H1 (cell line): ENCODE results near the gene SKAP1. TPM values are rescaled to one million over a fixed set of nuclear protein-coding genes. Genes with fewer than 3 reads are reported as not detected.

Source experiments
- CTCF ChIA-PET: fragments of 300-600 bp; sonication (Branson Sonifier 250); formaldehyde crosslinking; loops from one replicate; lab custom pipeline; 2021; ENCODE audit not compliant: partially characterized antibody; lab: Charles Lee
- POLR2A ChIA-PET: fragments of 300-600 bp; sonication (Branson Sonifier 250); formaldehyde crosslinking; loops from one replicate; lab custom pipeline; 2021; ENCODE audit warnings: inconsistent platforms; ENCODE audit not compliant: partially characterized antibody; lab: Charles Lee
- DNase-seq, 2 experiments: peaks; one replicate each; pipeline versions ENCODE4 v3.0.0 to v3.0.0-alpha.2; 2010 to 2022; ENCODE audit warnings: low spot score in 2 of 2, low read depth in 1 of 2, mixed read lengths in 1 of 2
- FAIRE-seq: peaks from 2 replicates; lab custom pipeline; 2011; peaks lifted over from hg19 to GRCh38; lab: Jason Lieb, UNC
- H2AFZ ChIP-seq: 2 replicates; pipeline ENCODE4 v1.8.1; 2012; ENCODE audit warnings: low read length, inconsistent platforms
- H2AK5ac ChIP-seq: 2 replicates; pipeline ENCODE4 v1.6.1; 2013; ENCODE audit warnings: low read depth, low read length
- H2BK120ac ChIP-seq: replicated peaks from 2 replicates; pipeline ENCODE3; 2013; ENCODE audit warnings: low read depth, low read length, inconsistent platforms
- H2BK12ac ChIP-seq: 2 replicates; pipeline ENCODE4 v1.6.1; 2013; ENCODE audit warnings: low read depth, low read length
- H2BK15ac ChIP-seq: 2 replicates; pipeline ENCODE4 v1.6.1; 2013; ENCODE audit warnings: low read length
- H2BK20ac ChIP-seq: 2 replicates; pipeline ENCODE4 v1.6.1; 2013; ENCODE audit warnings: low read length
- H2BK5ac ChIP-seq: 2 replicates; pipeline ENCODE4 v1.6.1; 2013; ENCODE audit warnings: low read depth, low read length
- H3K14ac ChIP-seq: 2 replicates; pipeline ENCODE4 v1.6.1; 2013; ENCODE audit warnings: inconsistent platforms; ENCODE audit not compliant: insufficient read length
- H3K18ac ChIP-seq: 2 replicates; pipeline ENCODE4 v1.6.1; 2013; ENCODE audit warnings: low read length; ENCODE audit errors: extremely low read depth
- H3K23ac ChIP-seq: 2 replicates; pipeline ENCODE4 v1.6.1; 2013; ENCODE audit warnings: inconsistent platforms; ENCODE audit not compliant: insufficient read length
- H3K23me2 ChIP-seq: 2 replicates; pipeline ENCODE4 v1.6.1; 2013; ENCODE audit warnings: low read depth, low read length
- H3K27ac ChIP-seq: 2 replicates; pipeline ENCODE4 v1.6.1; 2011; ENCODE audit warnings: low read depth, low read length, inconsistent platforms
- H3K27me3 ChIP-seq, 4 experiments: replicated peaks in 1 of 4; 1 replicate in 1 of 4; 2 replicates in 3 of 4; pipeline versions ENCODE4 v1.6.1 to v1.8.1; 2011 to 2013; ENCODE audit warnings: low read length in 3 of 4, mild to moderate bottlenecking in 3 of 4, inconsistent platforms in 2 of 4, mixed read lengths in 2 of 4, moderate library complexity in 1 of 4; ENCODE audit not compliant: control insufficient read depth in 3 of 4, insufficient read depth in 3 of 4; ENCODE audit errors: extremely low read depth in 1 of 4
- H3K36me3 ChIP-seq, 4 experiments: 2 replicates each; pipeline versions ENCODE4 v1.6.1 to v1.8.1; 2011 to 2013; ENCODE audit warnings: mild to moderate bottlenecking in 4 of 4, low read length in 3 of 4, moderate library complexity in 2 of 4, control low read depth in 1 of 4, inconsistent platforms in 1 of 4; ENCODE audit not compliant: insufficient read depth in 4 of 4, control insufficient read depth in 2 of 4
- H3K4ac ChIP-seq: replicated peaks from 2 replicates; pipeline ENCODE3; 2013; ENCODE audit warnings: low read length, low read depth, mixed read lengths, inconsistent platforms; ENCODE audit not compliant: insufficient read length
- H3K4me1 ChIP-seq, 4 experiments: replicated peaks in 1 of 4; 1 replicate in 1 of 4; 2 replicates in 3 of 4; pipeline versions ENCODE4 v1.6.1 to v1.8.1; 2011 to 2013; ENCODE audit warnings: low read length in 3 of 4, inconsistent platforms in 2 of 4, mixed read lengths in 1 of 4; ENCODE audit not compliant: insufficient read depth in 4 of 4, control insufficient read depth in 3 of 4
- H3K4me2 ChIP-seq, 2 experiments: 2 replicates each; pipeline versions ENCODE4 v1.6.1 to v1.8.1; 2011 to 2013; ENCODE audit warnings: low read depth in 2 of 2, low read length in 2 of 2, control low read depth in 1 of 2, inconsistent platforms in 1 of 2, mild to moderate bottlenecking in 1 of 2; ENCODE audit not compliant: insufficient read depth in 1 of 2
- H3K4me3 ChIP-seq, 4 experiments: fragments of 200-600, 300-600 bp in 1 of 4; sonication (generic), shearing (Covaris generic), sonication (Bioruptor Twin) in 1 of 4; 2 replicates each; pipeline versions ENCODE4 v1.5.1 to v1.8.1; 2011 to 2016; ENCODE audit warnings: low read length in 4 of 4, low read depth in 3 of 4, control low read depth in 2 of 4, inconsistent platforms in 2 of 4, mild to moderate bottlenecking in 2 of 4, mixed read lengths in 1 of 4, moderate library complexity in 1 of 4; ENCODE audit not compliant: insufficient read depth in 2 of 4; ENCODE audit errors: extremely low read depth in 1 of 4
- H3K56ac ChIP-seq: replicated peaks from 2 replicates; pipeline ENCODE3; 2013; ENCODE audit warnings: low read depth, mild to moderate bottlenecking, mixed read lengths, low read length, inconsistent platforms; ENCODE audit not compliant: insufficient read length
- H3K79me1 ChIP-seq: 2 replicates; pipeline ENCODE4 v1.6.1; 2013; ENCODE audit warnings: low read depth, low read length, control low read depth
- H3K79me2 ChIP-seq, 2 experiments: 2 replicates each; pipeline versions ENCODE4 v1.6.1 to v1.8.1; 2012 to 2013; ENCODE audit warnings: low read length in 2 of 2, mild to moderate bottlenecking in 2 of 2, inconsistent platforms in 1 of 2; ENCODE audit not compliant: insufficient read depth in 2 of 2, control insufficient read depth in 1 of 2
- H3K9ac ChIP-seq, 4 experiments: replicated peaks in 1 of 4; 1 replicate in 1 of 4; 2 replicates in 3 of 4; pipeline versions ENCODE4 v1.6.1 to v1.8.1; 2011 to 2013; ENCODE audit warnings: low read depth in 3 of 4, low read length in 3 of 4, control low read depth in 2 of 4, mild to moderate bottlenecking in 2 of 4, moderate library complexity in 2 of 4, inconsistent platforms in 1 of 4; ENCODE audit errors: extremely low read depth in 1 of 4
- H3K9me3 ChIP-seq, 2 experiments: 2 replicates each; pipeline versions ENCODE4 v1.6.1 to v1.8.1; 2012 to 2013; ENCODE audit warnings: mild to moderate bottlenecking in 2 of 2, moderate library complexity in 2 of 2, control low read depth in 1 of 2, inconsistent platforms in 1 of 2, low read depth in 1 of 2, low read length in 1 of 2, mixed read lengths in 1 of 2; ENCODE audit not compliant: insufficient read depth in 2 of 2
- H4K20me1 ChIP-seq, 2 experiments: replicated peaks in 1 of 2; 2 replicates each; pipeline versions ENCODE3 to v1.8.1; 2011 to 2013; ENCODE audit warnings: inconsistent platforms in 2 of 2, low read length in 2 of 2, mild to moderate bottlenecking in 1 of 2; ENCODE audit not compliant: insufficient read depth in 2 of 2, control insufficient read depth in 1 of 2
- H4K5ac ChIP-seq: 2 replicates; pipeline ENCODE4 v1.6.1; 2013; ENCODE audit warnings: low read length, low read depth, mixed read lengths, inconsistent platforms; ENCODE audit not compliant: insufficient read length
- H4K8ac ChIP-seq: 2 replicates; pipeline ENCODE4 v1.8.0; 2013; ENCODE audit warnings: mild to moderate bottlenecking, moderate library complexity, low read length, inconsistent platforms; ENCODE audit not compliant: insufficient read depth; ENCODE audit errors: extremely low read depth
- H4K91ac ChIP-seq: replicated peaks from 2 replicates; pipeline ENCODE3; 2013; ENCODE audit warnings: low read length, mixed read lengths, inconsistent platforms; ENCODE audit not compliant: insufficient read length
- EGR1 ChIP-seq: IDR thresholded peaks from 2 replicates; pipeline ENCODE4 v1.6.1; 2011; ENCODE audit warnings: low read depth, low read length, borderline replicate concordance
- EP300 ChIP-seq, 2 experiments: IDR thresholded peaks; 1 replicate in 1 of 2; 2 replicates in 1 of 2; pipeline ENCODE4 v1.6.1; 2011 to 2012; ENCODE audit warnings: low read depth in 2 of 2, low read length in 2 of 2, mild to moderate bottlenecking in 2 of 2, borderline replicate concordance in 1 of 2, inconsistent platforms in 1 of 2, moderate library complexity in 1 of 2
- EZH2 ChIP-seq: fragments of 200-600 bp; sonication (generic); IDR thresholded peaks from 2 replicates; pipeline ENCODE4 v1.7.1; 2012; ENCODE audit warnings: low read depth, mild to moderate bottlenecking, moderate library complexity, low read length, inconsistent platforms; ENCODE audit not compliant: severe bottlenecking
- GABPA ChIP-seq: IDR thresholded peaks from 2 replicates; pipeline ENCODE4 v1.6.1; 2011; ENCODE audit warnings: mild to moderate bottlenecking, low read length, moderate library complexity, borderline replicate concordance; ENCODE audit not compliant: insufficient read depth
- KDM5A ChIP-seq: fragments of 200-600 bp; IDR thresholded peaks from 2 replicates; pipeline ENCODE4 v1.7.1; 2012; ENCODE audit warnings: mild to moderate bottlenecking, low read length, inconsistent platforms, mixed read lengths
- PHF8 ChIP-seq: fragments of 200-600 bp; sonication (generic); conservative IDR thresholded peaks from 2 replicates; pipeline ENCODE4 v1.7.1; 2012; ENCODE audit warnings: low read depth, mild to moderate bottlenecking, inconsistent platforms, low read length, moderate library complexity
- SP1 ChIP-seq: IDR thresholded peaks from 2 replicates; pipeline ENCODE4 v1.6.1; 2011; ENCODE audit warnings: low read depth, low read length
- TCF12 ChIP-seq: IDR thresholded peaks from 2 replicates; pipeline ENCODE4 v1.6.1; 2011; ENCODE audit warnings: low read depth, mild to moderate bottlenecking, low read length
- YY1 ChIP-seq: IDR thresholded peaks from 2 replicates; pipeline ENCODE4 v1.6.1; 2011; ENCODE audit warnings: low read depth, mild to moderate bottlenecking, low read length
- WGBS, 2 experiments: shearing (Covaris generic) in 1 of 2; methylation state at CpG; one replicate each; pipeline versions ENCODE4 v1.1.6 to v1.1.7; 2013 to 2015; ENCODE audit warnings: low lambda C conversion rate in 2 of 2, mixed read lengths in 2 of 2, inconsistent platforms in 1 of 2, low coverage in 1 of 2, missing lambda C conversion rate in 1 of 2; ENCODE audit not compliant: insufficient replicate concordance in 2 of 2, insufficient coverage in 1 of 2, insufficient read length in 1 of 2; ENCODE audit errors: extremely low coverage in 1 of 2, missing lambda C conversion rate in 1 of 2; 5-methylcytosine and 5-hydroxymethylcytosine counted together
- polyA plus RNA-seq, 7 experiments: library from polyadenylated mRNA; depleted of rRNA in 3 of 7; stranded (reverse) in 5 of 7; unstranded in 2 of 7; fragments of >200 nt in 5 of 7; fragments of 200-250 nt in 2 of 7; gene quantifications; 1 replicate in 5 of 7; 2 replicates in 1 of 7; 4 replicates in 1 of 7; pipeline versions ENCODE4 v1.2.1 to v1.2.3, GENCODE V29; 2011 to 2013; ENCODE audit warnings: missing spikeins in 2 of 7, mixed read lengths in 2 of 7
- total RNA-seq: library from RNA; stranded (reverse); fragmentation: NEBNext Ultra II Directional; extraction: Animal tissue kit (Norgen Biotek cat#: 25700); gene quantifications from 2 replicates; pipeline ENCODE4 v1.2.1, GENCODE V29; 2021
- TF ChIP-seq, protein P1 (sequence below): IDR thresholded peaks from 2 replicates; pipeline ENCODE4 v1.6.1; 2011; ENCODE audit warnings: low read depth, mild to moderate bottlenecking, low read length; ENCODE audit not compliant: insufficient read depth

SKAP1 gene
- total and polyA plus RNA-seq, 2 of the 8 experiments (the other 6 are each of a cell fraction or from before 2014, with no cell fraction given), result not detected

DNA sequence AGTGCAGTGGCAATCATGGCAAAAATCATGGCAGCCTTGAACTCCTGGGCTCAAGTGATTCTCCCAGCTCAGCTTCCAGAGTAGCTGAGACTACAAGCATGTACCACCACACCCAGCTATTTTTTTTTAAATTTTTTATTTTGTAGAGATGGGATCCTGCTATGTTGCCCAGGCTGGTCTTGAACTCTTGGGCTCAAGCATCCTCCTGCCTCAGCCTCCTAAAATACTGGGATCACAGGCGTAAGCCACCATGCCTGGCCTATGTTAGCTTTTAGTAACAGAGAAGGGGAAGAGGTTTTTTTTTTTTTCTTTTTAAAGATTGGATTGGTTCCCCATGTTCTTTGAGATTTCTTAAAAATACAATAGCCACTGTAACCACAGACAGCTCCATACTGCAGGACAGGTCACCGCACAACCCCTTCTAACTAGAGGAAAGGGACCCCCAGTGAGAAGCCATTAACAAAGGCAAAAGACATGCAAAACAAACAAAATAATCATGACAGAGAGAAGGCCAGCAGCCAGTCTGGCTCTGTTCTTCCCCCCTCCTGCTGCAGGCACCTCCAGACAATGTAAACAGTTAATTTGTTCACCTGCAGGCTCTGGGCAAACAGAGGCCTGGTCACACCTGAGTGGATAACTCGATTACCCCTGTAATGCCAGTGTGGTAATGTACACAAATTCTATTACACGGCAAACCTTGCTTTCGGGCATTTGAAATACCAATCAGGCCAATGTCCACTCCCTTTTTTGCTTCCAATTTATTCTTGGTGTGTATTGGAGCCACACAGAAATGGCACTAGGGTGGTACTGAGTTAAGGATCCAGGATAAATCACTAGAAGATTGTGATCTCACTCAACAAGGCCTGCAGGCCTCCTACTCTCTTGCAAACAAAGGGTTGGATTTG, 269.6 kb downstream of the SKAP1 start:
- Histone ChIP-seq H3K36me3 (no peaks in the 10 kb centered on the region), H3K23me2 (no peaks in the 10 kb centered on the region), H3K4me1 (peaks cover 4 to 29% (median 16%) of the 10 kb centered on the region in 4 experiments; a peak in 6 of 7 replicates), H3K79me1 (no peaks in the 10 kb centered on the region), H2BK120ac (no peak overlapping the region), H3K4me3 (peak overlapping the region in 1 of 4 experiments; percentile 41; a peak in 2 of 8 replicates), H4K20me1 (no peaks in the 10 kb centered on the region), H3K27me3 (peaks cover 4 to 26% (median 21%) of the 10 kb centered on the region in 4 experiments; a peak in 5 of 7 replicates), H2BK12ac (no peak overlapping the region), H3K4ac (no peak overlapping the region), H3K9me3 (no peaks in the 10 kb centered on the region), H2BK20ac (no peak overlapping the region; the same call in 1 of the 2 replicates), H4K8ac (no peak overlapping the region), H2AK5ac (no peak overlapping the region), H2AFZ (no peak overlapping the region), H4K5ac (no peak overlapping the region), H3K56ac (no peak overlapping the region), H3K18ac (peak overlapping the region; percentile 5; the same call in 1 of the 2 replicates), H3K4me2 (peak overlapping the region; percentile 57 to 61), H3K79me2 (no peaks in the 10 kb centered on the region), H3K9ac (no peak overlapping the region), H2BK15ac (no peak overlapping the region), H3K27ac (no peak overlapping the region), H4K91ac (no peak overlapping the region), H3K14ac (no peak overlapping the region), H2BK5ac (no peak overlapping the region), H3K23ac (no peak overlapping the region)
- DNase-seq (peak; percentile 62 to 88), FAIRE-seq (peak; percentile 90)
- ChIA-PET POLR2A (interaction anchor here (1.2 to 2.4 kb wide), 2 partner anchors 9 to 12 kb away, joined by 4 to 12 read pairs; no protein-coding TSS in a partner anchor), CTCF (interaction anchor here (0.7 to 1.9 kb wide), 11 partner anchors 11 to 255 kb away, joined by 3 to 9 read pairs (median 3); no protein-coding TSS in a partner anchor)
- WGBS, 2 experiments, result 14% methylated on average over 5 of the region's 5 CpGs; no CpG with 5 or more reads in 1 of the 2 experiments
- TF ChIP-seq TCF12 (peak; percentile 89; the same call in 1 of the 2 replicates), EP300 (IDR thresholded peaks at IDR 0.05; ENCODE audit: borderline replicate concordance in 1 of 2, low read depth in 2 of 2, low read length in 2 of 2) (peak in 1 of 2 experiments; percentile 50; a peak in 1 of 3 replicates), SP1 (peak; percentile 64; the same call in 1 of the 2 replicates), GABPA (no peak), EGR1 (no peak), PHF8 (no peak), EZH2 (no peak), YY1 (peak; percentile 37; the same call in 1 of the 2 replicates), KDM5A (no peak)
- TF ChIP-seq, protein P1, sequence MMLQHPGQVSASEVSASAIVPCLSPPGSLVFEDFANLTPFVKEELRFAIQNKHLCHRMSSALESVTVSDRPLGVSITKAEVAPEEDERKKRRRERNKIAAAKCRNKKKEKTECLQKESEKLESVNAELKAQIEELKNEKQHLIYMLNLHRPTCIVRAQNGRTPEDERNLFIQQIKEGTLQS, result no peak
